Omental fat pad (tissue), 4 donors: ENCODE measurements around the gene PCDHGB3. TPM values are rescaled to one million over a fixed set of nuclear protein-coding genes. Genes with fewer than 3 reads are reported as not detected.
A peak's percentile ranks its signal among the peaks of the same experiment; 100 is the strongest.
"Not testable (repeated sequence)": the region's sequence is repeated elsewhere in the genome, so short reads cannot be mapped to it uniquely, and the experiment has no call there.

ENCODE experiments used
- ATAC-seq: fragments of 150-250 bp; one replicate; pipeline ENCODE4 v1.9.1; 2016; ENCODE audit warnings: mild to moderate bottlenecking, moderate library complexity; ENCODE audit not compliant: low FRiP score
- DNase-seq: peaks from one replicate; pipeline ENCODE4 v3.0.0-alpha.2; 2019; ENCODE audit warnings: low spot score
- total RNA-seq, 4 donors: library from RNA; depleted of rRNA; stranded (reverse); fragments of >200 nt; gene quantifications; one replicate each; pipeline ENCODE4 v1.1.0, GENCODE V29; 2016
- TF ChIP-seq, protein P1 (sequence below), 3 donors: fragments of 450-650 bp; IDR thresholded peaks; one replicate each; pipeline ENCODE4 v1.5.1; 2016 to 2017; ENCODE audit warnings: antibody characterized with exemption in 3 of 3, mild to moderate bottlenecking in 3 of 3, moderate library complexity in 2 of 3

The PCDHGB3 gene
- total RNA-seq, 4 donors from 2014 or later = 2.5 to 13.2 (median 3.9) TPM

GRCh38 chr5:141388661-141389060 lies 18.6 kb downstream of the PCDHGB3 start:
- TF ChIP-seq, protein P1, sequence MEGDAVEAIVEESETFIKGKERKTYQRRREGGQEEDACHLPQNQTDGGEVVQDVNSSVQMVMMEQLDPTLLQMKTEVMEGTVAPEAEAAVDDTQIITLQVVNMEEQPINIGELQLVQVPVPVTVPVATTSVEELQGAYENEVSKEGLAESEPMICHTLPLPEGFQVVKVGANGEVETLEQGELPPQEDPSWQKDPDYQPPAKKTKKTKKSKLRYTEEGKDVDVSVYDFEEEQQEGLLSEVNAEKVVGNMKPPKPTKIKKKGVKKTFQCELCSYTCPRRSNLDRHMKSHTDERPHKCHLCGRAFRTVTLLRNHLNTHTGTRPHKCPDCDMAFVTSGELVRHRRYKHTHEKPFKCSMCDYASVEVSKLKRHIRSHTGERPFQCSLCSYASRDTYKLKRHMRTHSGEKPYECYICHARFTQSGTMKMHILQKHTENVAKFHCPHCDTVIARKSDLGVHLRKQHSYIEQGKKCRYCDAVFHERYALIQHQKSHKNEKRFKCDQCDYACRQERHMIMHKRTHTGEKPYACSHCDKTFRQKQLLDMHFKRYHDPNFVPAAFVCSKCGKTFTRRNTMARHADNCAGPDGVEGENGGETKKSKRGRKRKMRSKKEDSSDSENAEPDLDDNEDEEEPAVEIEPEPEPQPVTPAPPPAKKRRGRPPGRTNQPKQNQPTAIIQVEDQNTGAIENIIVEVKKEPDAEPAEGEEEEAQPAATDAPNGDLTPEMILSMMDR (IDR thresholded peaks at IDR 0.05) = no peak
- DNase-seq = no peak
- no peak for ATAC-seq

DNA sequence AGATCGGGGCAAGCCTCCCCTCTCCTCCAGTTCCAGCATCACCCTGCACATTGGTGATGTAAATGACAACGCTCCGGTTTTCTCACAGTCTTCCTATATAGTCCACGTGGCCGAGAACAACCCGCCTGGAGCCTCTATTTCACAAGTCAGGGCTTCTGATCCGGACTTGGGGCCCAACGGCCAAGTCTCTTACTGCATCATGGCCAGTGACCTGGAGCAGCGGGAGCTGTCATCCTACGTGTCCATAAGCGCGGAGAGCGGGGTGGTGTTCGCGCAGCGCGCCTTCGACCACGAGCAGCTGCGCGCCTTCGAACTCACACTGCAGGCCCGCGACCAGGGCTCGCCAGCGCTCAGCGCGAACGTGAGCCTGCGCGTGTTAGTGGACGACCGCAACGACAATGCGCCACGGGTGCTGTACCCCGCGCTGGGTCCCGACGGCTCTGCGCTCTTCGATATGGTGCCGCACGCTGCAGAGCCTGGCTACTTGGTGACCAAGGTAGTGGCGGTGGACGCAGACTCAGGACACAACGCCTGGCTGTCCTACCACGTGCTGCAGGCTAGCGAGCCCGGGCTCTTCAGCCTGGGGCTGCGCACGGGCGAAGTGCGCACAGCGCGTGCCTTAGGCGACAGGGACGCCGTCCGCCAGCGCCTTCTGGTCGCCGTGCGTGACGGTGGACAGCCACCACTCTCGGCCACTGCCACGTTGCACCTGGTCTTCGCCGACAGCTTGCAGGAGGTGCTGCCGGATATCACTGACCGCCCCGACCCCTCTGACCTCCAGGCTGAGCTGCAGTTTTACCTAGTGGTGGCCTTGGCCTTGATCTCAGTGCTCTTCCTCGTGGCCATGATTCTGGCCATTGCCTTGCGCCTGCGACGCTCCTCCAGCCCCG lies 19.4 kb downstream of the PCDHGB3 start:
- TF ChIP-seq, protein P1 (IDR thresholded peaks at IDR 0.05) = no peak
- no peak for ATAC-seq

GRCh38 chr5:141392429-141393198 lies 22.6 kb downstream of the PCDHGB3 start, which contains the start of gene PCDHGA8:
Gene PCDHGA8, plus strand, starts transcription at chr5:141392633. Its CDS starts 181 bp downstream, at chr5:141392814.
- DNase-seq = no peak
- no peak for ATAC-seq
- TF ChIP-seq, protein P1 (IDR thresholded peaks at IDR 0.05) = no peak

More for the DNA sequence above, 19.4 kb downstream of the PCDHGB3 start:
- DNase-seq = no peak

DNA sequence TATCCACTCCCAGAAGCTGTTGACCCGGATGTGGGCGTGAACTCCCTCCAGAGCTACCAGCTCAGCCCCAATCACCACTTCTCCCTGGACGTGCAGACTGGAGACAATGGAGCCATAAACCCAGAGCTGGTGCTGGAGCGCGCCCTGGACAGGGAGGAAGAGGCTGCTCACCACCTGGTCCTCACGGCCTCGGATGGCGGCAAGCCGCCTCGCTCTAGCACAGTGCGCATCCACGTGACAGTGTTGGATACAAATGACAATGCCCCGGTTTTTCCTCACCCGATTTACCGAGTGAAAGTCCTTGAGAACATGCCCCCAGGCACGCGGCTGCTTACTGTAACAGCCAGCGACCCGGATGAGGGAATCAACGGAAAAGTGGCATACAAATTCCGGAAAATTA lies 23.2 kb downstream of the PCDHGB3 start:
- TF ChIP-seq, protein P1 (IDR thresholded peaks at IDR 0.05) = no peak
- ATAC-seq = no peak
- no peak for DNase-seq

DNA sequence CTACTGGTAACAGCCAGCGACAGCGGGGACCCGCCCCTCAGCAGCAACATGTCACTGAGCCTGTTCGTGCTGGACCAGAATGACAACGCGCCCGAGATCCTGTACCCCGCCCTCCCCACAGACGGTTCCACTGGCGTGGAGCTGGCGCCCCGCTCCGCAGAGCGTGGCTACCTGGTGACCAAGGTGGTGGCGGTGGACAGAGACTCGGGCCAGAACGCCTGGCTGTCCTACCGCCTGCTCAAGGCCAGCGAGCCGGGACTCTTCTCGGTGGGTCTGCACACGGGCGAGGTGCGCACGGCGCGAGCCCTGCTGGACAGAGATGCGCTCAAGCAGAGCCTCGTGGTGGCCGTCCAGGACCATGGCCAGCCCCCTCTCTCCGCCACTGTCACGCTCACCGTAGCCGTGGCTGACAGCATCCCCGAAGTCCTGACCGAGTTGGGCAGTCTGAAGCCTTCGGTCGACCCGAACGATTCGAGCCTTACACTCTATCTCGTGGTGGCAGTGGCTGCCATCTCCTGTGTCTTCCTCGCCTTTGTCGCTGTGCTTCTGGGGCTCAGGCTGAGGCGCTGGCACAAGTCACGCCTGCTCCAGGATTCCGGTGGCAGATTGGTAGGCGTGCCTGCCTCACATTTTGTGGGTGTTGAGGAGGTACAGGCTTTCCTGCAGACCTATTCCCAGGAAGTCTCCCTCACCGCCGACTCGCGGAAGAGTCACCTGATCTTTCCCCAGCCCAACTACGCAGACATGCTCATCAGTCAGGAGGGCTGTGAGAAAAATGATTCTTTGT lies 24.6 kb downstream of the PCDHGB3 start:
- not testable (repeated sequence) for DNase-seq, ATAC-seq

GRCh38 chr5:141397756-141398551 lies 27.9 kb downstream of the PCDHGB3 start, which contains the start of gene PCDHGB5:
Gene PCDHGB5, plus strand, starts transcription at chr5:141397947. Its CDS starts 181 bp downstream, at chr5:141398128.
- not testable (repeated sequence) for DNase-seq
- peak; percentile 59 for ATAC-seq

DNA sequence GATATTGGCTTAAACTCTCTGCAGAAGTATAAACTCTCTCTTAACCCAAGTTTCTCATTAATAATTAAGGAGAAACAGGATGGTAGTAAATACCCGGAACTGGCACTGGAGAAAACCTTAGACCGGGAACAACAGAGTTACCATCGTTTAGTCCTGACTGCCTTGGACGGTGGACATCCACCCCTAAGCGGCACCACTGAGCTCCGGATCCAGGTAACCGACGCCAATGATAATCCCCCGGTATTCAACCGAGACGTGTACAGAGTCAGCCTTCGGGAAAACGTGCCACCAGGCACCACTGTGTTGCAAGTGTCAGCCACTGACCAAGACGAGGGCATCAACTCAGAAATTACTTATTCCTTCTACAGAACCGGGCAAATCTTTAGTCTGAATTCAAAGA lies 28.6 kb downstream of the PCDHGB3 start:
- TF ChIP-seq, protein P1 (IDR thresholded peaks at IDR 0.05) = no peak
- no peak for ATAC-seq

More for the DNA sequence above, 28.6 kb downstream of the PCDHGB3 start:
- DNase-seq = no peak
